GM18526 (cell line): ENCODE measurements around the gene MOK.
A peak's percentile ranks its signal among the peaks of the same experiment; 100 is the strongest.

Experiments used
- POLR2A ChIP-seq: IDR thresholded peaks from 3 replicates; pipeline ENCODE4 v1.6.1; 2011; ENCODE audit not compliant: insufficient read length; ENCODE audit errors: extremely low read depth

The MOK gene

GRCh38 chr14:102330806-102331205, 25.8 kb upstream of the MOK start:
- TF ChIP-seq POLR2A, result no peak

GRCh38 chr14:102326583-102326982, 21.6 kb upstream of the MOK start:
- no peak for TF ChIP-seq POLR2A

- TF ChIP-seq POLR2A, result no peak
Measured at GRCh38 chr14:102325791-102326345, 20.9 kb upstream of the MOK start.

GRCh38 chr14:102323102-102323501, 18.1 kb upstream of the MOK start:
- no peak for TF ChIP-seq POLR2A

GRCh38 chr14:102321456-102322422, 16.8 kb upstream of the MOK start:
- no peak for TF ChIP-seq POLR2A

GRCh38 chr14:102320671-102321455, 15.9 kb upstream of the MOK start:
- TF ChIP-seq POLR2A, result no peak

GRCh38 chr14:102320033-102320660, 15.2 kb upstream of the MOK start:
- TF ChIP-seq POLR2A, result no peak

GRCh38 chr14:102319351-102320032, 14.5 kb upstream of the MOK start, which contains the start of gene ZNF839:
ZNF839 (plus strand) TSS chr14:102319746; CDS start chr14:102319766, 20 bp downstream.
- peak; percentile 59 for TF ChIP-seq POLR2A

- TF ChIP-seq POLR2A, result no peak
Measured at GRCh38 chr14:102318781-102319276, 13.9 kb upstream of the MOK start.

GRCh38 chr14:102317564-102318248, 12.7 kb upstream of the MOK start:
- TF ChIP-seq POLR2A, result no peak

- peak; percentile 21 for TF ChIP-seq POLR2A
Measured at GRCh38 chr14:102316743-102317563, 12.0 kb upstream of the MOK start.

GRCh38 chr14:102316338-102316742, 11.4 kb upstream of the MOK start:
- no peak for TF ChIP-seq POLR2A

- no peak for TF ChIP-seq POLR2A
Measured at GRCh38 chr14:102315121-102315520, 10.2 kb upstream of the MOK start.
